GM19351 (cell line): ENCODE measurements around the gene CHEK1.
"Not testable (repeated sequence)": the region's sequence is repeated elsewhere in the genome, so short reads cannot be mapped to it uniquely, and the experiment has no call there.

Experiments used
- ATAC-seq: cut with Tn5 transposase; IDR thresholded peaks from one replicate; pipeline ENCODE4 v1.9.1; 2021; ENCODE audit warnings: mild to moderate bottlenecking, moderate library complexity; ENCODE audit not compliant: unreplicated experiment

Gene CHEK1

DNA sequence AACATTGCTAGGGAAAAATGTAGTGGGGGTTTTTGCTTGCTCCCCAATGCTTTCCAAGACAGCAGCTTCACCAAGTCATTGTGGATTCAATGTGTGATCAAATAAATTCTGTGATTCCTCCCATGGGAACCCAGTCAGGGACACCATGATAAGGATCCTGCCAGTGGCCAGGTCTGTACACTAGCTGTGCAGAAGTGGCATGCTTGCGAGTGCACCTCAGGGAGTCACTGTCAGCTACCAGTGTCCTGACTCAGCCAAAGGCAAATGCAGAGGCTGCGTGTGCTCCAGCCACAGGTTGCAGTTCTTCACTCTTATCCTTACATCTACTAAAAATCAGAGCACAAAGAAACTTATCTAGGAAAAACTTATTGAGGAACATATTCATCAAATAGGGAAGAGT, 65.0 kb downstream of the CHEK1 start:
- ATAC-seq: no peak

DNA sequence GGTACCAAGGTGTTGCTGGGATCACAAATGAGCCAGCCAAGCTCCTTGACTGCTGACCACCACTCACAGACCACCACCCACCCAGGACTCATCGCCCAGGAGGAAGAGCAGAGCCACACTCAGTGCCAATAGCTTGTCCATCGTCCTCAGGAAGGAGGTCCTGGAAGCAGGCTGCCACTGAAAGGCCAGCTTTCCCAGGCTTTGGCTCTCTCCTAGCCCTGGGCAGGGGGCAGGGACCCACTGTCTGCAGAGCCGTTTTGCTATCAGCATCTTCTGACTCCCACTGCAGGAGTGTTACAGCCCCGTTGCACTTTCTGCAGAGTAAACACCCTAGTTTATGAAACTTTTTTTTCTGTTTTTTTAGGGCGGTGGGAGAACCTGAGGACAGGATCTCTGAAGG, 67.9 kb downstream of the CHEK1 start:
- ATAC-seq: no peak

DNA sequence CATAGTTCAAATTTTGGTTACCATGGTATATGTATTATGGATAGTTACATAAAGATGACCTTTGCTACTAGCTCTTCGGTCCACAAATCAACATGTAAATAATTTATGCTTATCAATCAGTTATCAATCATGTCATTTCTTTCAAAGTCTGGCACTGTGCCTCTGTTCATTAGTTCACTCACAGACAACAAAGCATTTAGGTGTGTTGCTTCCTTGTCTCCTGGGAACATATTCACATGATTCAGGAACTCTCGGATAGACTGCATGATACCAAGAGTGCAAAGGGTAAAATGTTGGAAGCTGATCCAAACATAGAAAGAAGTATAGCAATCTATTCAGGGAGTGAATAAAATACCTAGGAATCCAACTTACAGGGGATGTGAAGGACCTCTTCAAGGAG, 70.0 kb downstream of the CHEK1 start:
- no peak for ATAC-seq

DNA sequence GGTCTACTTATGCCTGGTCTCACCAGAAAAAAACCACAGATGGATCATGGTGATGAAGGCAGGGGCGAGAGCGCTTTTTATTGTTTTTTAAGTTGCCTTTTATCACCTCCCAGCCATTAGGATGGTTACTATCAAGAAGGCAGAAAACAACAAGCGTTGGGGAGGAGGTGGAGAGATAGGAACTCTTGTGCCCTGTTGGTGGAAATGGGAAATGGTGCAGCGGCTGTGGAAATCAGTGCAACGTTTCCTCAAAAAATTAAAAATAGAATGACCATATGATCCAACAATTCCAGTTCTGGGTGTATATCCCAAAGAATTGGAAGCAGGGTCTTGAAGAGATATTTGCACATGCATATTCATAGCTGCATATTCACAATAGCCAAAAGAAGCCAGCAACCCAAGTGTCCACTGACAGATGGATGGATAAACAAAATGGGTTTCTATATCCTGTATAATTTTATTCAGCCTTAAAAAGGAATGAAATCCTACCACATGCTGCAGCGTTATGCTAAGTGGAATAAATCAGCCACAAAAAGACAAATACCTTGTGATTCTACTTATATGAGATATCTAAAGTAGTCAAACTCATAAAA, 76.2 kb downstream of the CHEK1 start:
- no peak for ATAC-seq

DNA sequence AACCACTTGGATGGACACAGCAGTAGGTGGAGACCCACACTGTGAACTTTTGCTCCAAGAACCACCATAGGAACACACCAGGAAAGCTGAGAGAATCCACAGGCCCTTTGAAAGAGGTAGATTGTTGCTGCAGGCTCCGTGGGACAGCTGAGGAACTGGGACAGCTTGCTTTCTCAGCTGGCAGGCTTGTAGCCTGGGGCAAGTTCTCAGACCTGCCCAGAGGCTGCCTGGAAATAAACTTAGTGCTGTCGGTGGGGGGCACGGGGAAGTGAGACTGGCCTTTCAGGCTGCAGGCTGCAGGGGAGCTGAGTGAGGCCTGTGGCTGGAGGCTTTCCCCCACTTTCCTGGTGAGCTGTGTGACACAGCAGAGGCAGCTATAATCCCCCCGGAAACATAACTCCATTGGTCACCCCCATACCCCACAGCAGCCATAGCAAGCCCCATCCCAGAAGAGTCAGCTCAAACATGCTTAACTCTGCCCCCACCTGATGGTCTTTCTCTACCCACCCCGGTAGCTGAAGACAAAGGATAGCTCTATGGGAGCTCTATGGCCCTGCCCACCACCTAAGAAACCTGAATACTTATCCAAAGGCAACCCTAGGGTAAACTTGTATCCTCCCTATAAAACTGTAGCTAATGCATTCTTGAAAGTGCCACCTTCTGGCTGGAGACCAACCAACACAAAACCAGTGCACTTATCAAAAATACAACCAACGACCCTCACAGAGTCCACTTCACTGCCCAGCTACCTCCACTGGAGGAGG, 77.1 kb downstream of the CHEK1 start:
- no peak for ATAC-seq

DNA sequence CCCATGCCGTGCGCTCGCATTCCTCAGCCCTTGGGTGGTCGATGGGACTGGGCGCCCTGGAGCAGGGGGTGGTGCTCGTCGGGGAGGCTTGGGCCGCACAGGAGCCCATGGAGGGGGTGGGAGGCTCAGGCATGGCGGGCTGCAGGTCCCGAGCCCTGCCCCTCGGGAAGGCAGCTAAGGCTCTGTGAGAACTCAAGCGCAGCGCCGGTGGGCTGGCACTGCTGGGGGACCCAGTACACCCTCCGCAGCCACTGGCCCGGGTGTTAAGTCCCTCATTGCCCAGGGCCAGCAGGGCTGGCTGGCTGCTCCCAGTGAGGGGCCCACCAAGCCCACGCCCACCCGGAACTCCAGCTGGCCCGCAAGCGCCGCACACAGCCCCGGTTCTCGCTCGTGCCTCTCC, 79.7 kb downstream of the CHEK1 start:
- ATAC-seq: not testable (repeated sequence)

DNA sequence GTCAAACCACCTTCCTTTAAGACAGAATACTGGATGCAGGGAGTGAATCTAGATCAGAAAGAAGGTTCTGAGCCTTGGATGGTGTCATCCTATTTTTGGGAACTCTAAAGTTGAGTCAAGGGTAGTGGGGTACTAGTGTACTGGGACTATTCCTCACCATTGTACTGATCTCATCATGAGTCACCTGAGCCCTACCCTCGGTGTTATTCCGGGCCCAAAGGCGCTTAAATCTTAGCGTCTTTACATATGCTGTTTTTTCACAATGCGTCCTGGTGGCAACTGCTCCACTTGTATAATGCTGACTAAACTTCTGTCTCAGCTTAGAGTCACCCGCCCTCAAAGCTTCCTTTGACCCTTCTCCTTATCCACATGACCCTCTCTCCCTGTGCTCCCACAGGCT, 95.8 kb downstream of the CHEK1 start:
- ATAC-seq: no peak

DNA sequence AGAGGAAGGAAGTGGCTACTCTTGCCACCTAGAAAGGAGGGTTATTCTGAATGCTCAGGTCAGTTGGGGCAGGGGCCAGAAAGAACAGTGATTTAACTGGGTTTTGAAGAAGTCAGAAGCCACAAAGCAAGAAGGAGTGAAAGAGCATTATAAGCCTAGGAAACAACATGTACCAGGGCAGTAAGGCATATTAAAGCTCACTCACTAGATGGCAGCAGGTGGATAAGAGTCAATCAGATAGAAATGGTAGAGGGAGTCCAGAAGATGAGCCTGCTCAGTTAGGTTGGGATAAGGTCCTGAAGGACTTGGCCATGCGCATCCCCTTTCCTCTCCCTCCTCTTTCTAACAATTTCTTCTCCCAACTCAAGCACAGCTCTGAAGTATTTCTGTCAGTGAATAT, 99.2 kb downstream of the CHEK1 start:
- no peak for ATAC-seq
